ENCODE results near the gene SLC35F1.

GRCh38 chr6:117906507-117906957, 532 bp upstream of the SLC35F1 start:
- TF ChIP-seq CTCF (IDR thresholded peaks at IDR 0.05) (no peak), EZH2 (IDR thresholded peaks at IDR 0.05) (no peak)
